H1 (cell line): Measurements from ENCODE around the gene NUDCD2. TPM values are rescaled to one million over a fixed set of nuclear protein-coding genes. Genes with fewer than 3 reads are reported as not detected.

ENCODE experiments used
- CTCF ChIA-PET: fragments of 300-600 bp; sonication (Branson Sonifier 250); formaldehyde crosslinking; loops from one replicate; lab custom pipeline; 2021; ENCODE audit not compliant: partially characterized antibody; lab: Charles Lee
- POLR2A ChIA-PET: fragments of 300-600 bp; sonication (Branson Sonifier 250); formaldehyde crosslinking; loops from one replicate; lab custom pipeline; 2021; ENCODE audit warnings: inconsistent platforms; ENCODE audit not compliant: partially characterized antibody; lab: Charles Lee
- DNase-seq, 2 experiments: peaks; one replicate each; pipeline versions ENCODE4 v3.0.0 to v3.0.0-alpha.2; 2010 to 2022; ENCODE audit warnings: low spot score in 2 of 2, low read depth in 1 of 2, mixed read lengths in 1 of 2
- FAIRE-seq: peaks from 2 replicates; lab custom pipeline; 2011; peaks lifted over from hg19 to GRCh38; lab: Jason Lieb, UNC
- H2AFZ ChIP-seq: 2 replicates; pipeline ENCODE4 v1.8.1; 2012; ENCODE audit warnings: low read length, inconsistent platforms
- H2AK5ac ChIP-seq: 2 replicates; pipeline ENCODE4 v1.6.1; 2013; ENCODE audit warnings: low read depth, low read length
- H2BK120ac ChIP-seq: replicated peaks from 2 replicates; pipeline ENCODE3; 2013; ENCODE audit warnings: low read depth, low read length, inconsistent platforms
- H2BK12ac ChIP-seq: 2 replicates; pipeline ENCODE4 v1.6.1; 2013; ENCODE audit warnings: low read depth, low read length
- H2BK15ac ChIP-seq: 2 replicates; pipeline ENCODE4 v1.6.1; 2013; ENCODE audit warnings: low read length
- H2BK20ac ChIP-seq: 2 replicates; pipeline ENCODE4 v1.6.1; 2013; ENCODE audit warnings: low read length
- H2BK5ac ChIP-seq: 2 replicates; pipeline ENCODE4 v1.6.1; 2013; ENCODE audit warnings: low read depth, low read length
- H3K14ac ChIP-seq: 2 replicates; pipeline ENCODE4 v1.6.1; 2013; ENCODE audit warnings: inconsistent platforms; ENCODE audit not compliant: insufficient read length
- H3K18ac ChIP-seq: 2 replicates; pipeline ENCODE4 v1.6.1; 2013; ENCODE audit warnings: low read length; ENCODE audit errors: extremely low read depth
- H3K23ac ChIP-seq: 2 replicates; pipeline ENCODE4 v1.6.1; 2013; ENCODE audit warnings: inconsistent platforms; ENCODE audit not compliant: insufficient read length
- H3K23me2 ChIP-seq: 2 replicates; pipeline ENCODE4 v1.6.1; 2013; ENCODE audit warnings: low read depth, low read length
- H3K27ac ChIP-seq: 2 replicates; pipeline ENCODE4 v1.6.1; 2011; ENCODE audit warnings: low read depth, low read length, inconsistent platforms
- H3K27me3 ChIP-seq, 4 experiments: replicated peaks in 1 of 4; 1 replicate in 1 of 4; 2 replicates in 3 of 4; pipeline versions ENCODE4 v1.6.1 to v1.8.1; 2011 to 2013; ENCODE audit warnings: low read length in 3 of 4, mild to moderate bottlenecking in 3 of 4, inconsistent platforms in 2 of 4, mixed read lengths in 2 of 4, moderate library complexity in 1 of 4; ENCODE audit not compliant: control insufficient read depth in 3 of 4, insufficient read depth in 3 of 4; ENCODE audit errors: extremely low read depth in 1 of 4
- H3K36me3 ChIP-seq, 4 experiments: 2 replicates each; pipeline versions ENCODE4 v1.6.1 to v1.8.1; 2011 to 2013; ENCODE audit warnings: mild to moderate bottlenecking in 4 of 4, low read length in 3 of 4, moderate library complexity in 2 of 4, control low read depth in 1 of 4, inconsistent platforms in 1 of 4; ENCODE audit not compliant: insufficient read depth in 4 of 4, control insufficient read depth in 2 of 4
- H3K4ac ChIP-seq: replicated peaks from 2 replicates; pipeline ENCODE3; 2013; ENCODE audit warnings: low read length, low read depth, mixed read lengths, inconsistent platforms; ENCODE audit not compliant: insufficient read length
- H3K4me1 ChIP-seq, 4 experiments: replicated peaks in 1 of 4; 1 replicate in 1 of 4; 2 replicates in 3 of 4; pipeline versions ENCODE4 v1.6.1 to v1.8.1; 2011 to 2013; ENCODE audit warnings: low read length in 3 of 4, inconsistent platforms in 2 of 4, mixed read lengths in 1 of 4; ENCODE audit not compliant: insufficient read depth in 4 of 4, control insufficient read depth in 3 of 4
- H3K4me2 ChIP-seq, 2 experiments: 2 replicates each; pipeline versions ENCODE4 v1.6.1 to v1.8.1; 2011 to 2013; ENCODE audit warnings: low read depth in 2 of 2, low read length in 2 of 2, control low read depth in 1 of 2, inconsistent platforms in 1 of 2, mild to moderate bottlenecking in 1 of 2; ENCODE audit not compliant: insufficient read depth in 1 of 2
- H3K4me3 ChIP-seq, 4 experiments: fragments of 200-600, 300-600 bp in 1 of 4; sonication (generic), shearing (Covaris generic), sonication (Bioruptor Twin) in 1 of 4; 2 replicates each; pipeline versions ENCODE4 v1.5.1 to v1.8.1; 2011 to 2016; ENCODE audit warnings: low read length in 4 of 4, low read depth in 3 of 4, control low read depth in 2 of 4, inconsistent platforms in 2 of 4, mild to moderate bottlenecking in 2 of 4, mixed read lengths in 1 of 4, moderate library complexity in 1 of 4; ENCODE audit not compliant: insufficient read depth in 2 of 4; ENCODE audit errors: extremely low read depth in 1 of 4
- H3K56ac ChIP-seq: replicated peaks from 2 replicates; pipeline ENCODE3; 2013; ENCODE audit warnings: low read depth, mild to moderate bottlenecking, mixed read lengths, low read length, inconsistent platforms; ENCODE audit not compliant: insufficient read length
- H3K79me1 ChIP-seq: 2 replicates; pipeline ENCODE4 v1.6.1; 2013; ENCODE audit warnings: low read depth, low read length, control low read depth
- H3K79me2 ChIP-seq, 2 experiments: 2 replicates each; pipeline versions ENCODE4 v1.6.1 to v1.8.1; 2012 to 2013; ENCODE audit warnings: low read length in 2 of 2, mild to moderate bottlenecking in 2 of 2, inconsistent platforms in 1 of 2; ENCODE audit not compliant: insufficient read depth in 2 of 2, control insufficient read depth in 1 of 2
- H3K9ac ChIP-seq, 4 experiments: replicated peaks in 1 of 4; 1 replicate in 1 of 4; 2 replicates in 3 of 4; pipeline versions ENCODE4 v1.6.1 to v1.8.1; 2011 to 2013; ENCODE audit warnings: low read depth in 3 of 4, low read length in 3 of 4, control low read depth in 2 of 4, mild to moderate bottlenecking in 2 of 4, moderate library complexity in 2 of 4, inconsistent platforms in 1 of 4; ENCODE audit errors: extremely low read depth in 1 of 4
- H3K9me3 ChIP-seq, 2 experiments: 2 replicates each; pipeline versions ENCODE4 v1.6.1 to v1.8.1; 2012 to 2013; ENCODE audit warnings: mild to moderate bottlenecking in 2 of 2, moderate library complexity in 2 of 2, control low read depth in 1 of 2, inconsistent platforms in 1 of 2, low read depth in 1 of 2, low read length in 1 of 2, mixed read lengths in 1 of 2; ENCODE audit not compliant: insufficient read depth in 2 of 2
- H4K20me1 ChIP-seq, 2 experiments: replicated peaks in 1 of 2; 2 replicates each; pipeline versions ENCODE3 to v1.8.1; 2011 to 2013; ENCODE audit warnings: inconsistent platforms in 2 of 2, low read length in 2 of 2, mild to moderate bottlenecking in 1 of 2; ENCODE audit not compliant: insufficient read depth in 2 of 2, control insufficient read depth in 1 of 2
- H4K5ac ChIP-seq: 2 replicates; pipeline ENCODE4 v1.6.1; 2013; ENCODE audit warnings: low read length, low read depth, mixed read lengths, inconsistent platforms; ENCODE audit not compliant: insufficient read length
- H4K8ac ChIP-seq: 2 replicates; pipeline ENCODE4 v1.8.0; 2013; ENCODE audit warnings: mild to moderate bottlenecking, moderate library complexity, low read length, inconsistent platforms; ENCODE audit not compliant: insufficient read depth; ENCODE audit errors: extremely low read depth
- H4K91ac ChIP-seq: replicated peaks from 2 replicates; pipeline ENCODE3; 2013; ENCODE audit warnings: low read length, mixed read lengths, inconsistent platforms; ENCODE audit not compliant: insufficient read length
- BACH1 ChIP-seq: IDR thresholded peaks from 2 replicates; pipeline ENCODE4 v1.6.1; 2012; ENCODE audit warnings: low read length, improper control_type of control experiment
- CTBP2 ChIP-seq: IDR thresholded peaks from 2 replicates; pipeline ENCODE4 v1.7.0; 2011; ENCODE audit warnings: borderline replicate concordance, mild to moderate bottlenecking, moderate library complexity, mixed read lengths, low read length; ENCODE audit not compliant: insufficient read depth, insufficient read length
- FOSL1 ChIP-seq: IDR thresholded peaks from 2 replicates; pipeline ENCODE4 v1.6.1; 2011; ENCODE audit warnings: mild to moderate bottlenecking, low read depth, low read length, moderate library complexity; ENCODE audit not compliant: insufficient read depth
- HDAC2 ChIP-seq, 2 experiments: fragments of 300-600 bp in 1 of 2; sonication (generic) in 1 of 2; IDR thresholded peaks; 2 replicates each; pipeline ENCODE4 v1.6.1; 2011 to 2012; ENCODE audit warnings: low read depth in 2 of 2, low read length in 2 of 2, mild to moderate bottlenecking in 2 of 2, moderate library complexity in 2 of 2, borderline replicate concordance in 1 of 2, inconsistent platforms in 1 of 2
- POLR2A ChIP-seq, 2 experiments: IDR thresholded peaks; 1 replicate in 1 of 2; 2 replicates in 1 of 2; pipeline ENCODE4 v1.6.1; 2011; ENCODE audit warnings: low read depth in 2 of 2, low read length in 2 of 2, mild to moderate bottlenecking in 2 of 2; ENCODE audit errors: control extremely low read depth in 1 of 2
- ZNF274 ChIP-seq: IDR thresholded peaks from 2 replicates; pipeline ENCODE4 v1.7.0; 2012; ENCODE audit warnings: low read length, borderline replicate concordance; ENCODE audit errors: extremely low read depth
- WGBS, 2 experiments: shearing (Covaris generic) in 1 of 2; methylation state at CpG; one replicate each; pipeline versions ENCODE4 v1.1.6 to v1.1.7; 2013 to 2015; ENCODE audit warnings: low lambda C conversion rate in 2 of 2, mixed read lengths in 2 of 2, inconsistent platforms in 1 of 2, low coverage in 1 of 2, missing lambda C conversion rate in 1 of 2; ENCODE audit not compliant: insufficient replicate concordance in 2 of 2, insufficient coverage in 1 of 2, insufficient read length in 1 of 2; ENCODE audit errors: extremely low coverage in 1 of 2, missing lambda C conversion rate in 1 of 2; 5-methylcytosine and 5-hydroxymethylcytosine counted together
- polyA plus RNA-seq, 7 experiments: library from polyadenylated mRNA; depleted of rRNA in 3 of 7; stranded (reverse) in 5 of 7; unstranded in 2 of 7; fragments of >200 nt in 5 of 7; fragments of 200-250 nt in 2 of 7; gene quantifications; 1 replicate in 5 of 7; 2 replicates in 1 of 7; 4 replicates in 1 of 7; pipeline versions ENCODE4 v1.2.1 to v1.2.3, GENCODE V29; 2011 to 2013; ENCODE audit warnings: missing spikeins in 2 of 7, mixed read lengths in 2 of 7
- total RNA-seq: library from RNA; stranded (reverse); fragmentation: NEBNext Ultra II Directional; extraction: Animal tissue kit (Norgen Biotek cat#: 25700); gene quantifications from 2 replicates; pipeline ENCODE4 v1.2.1, GENCODE V29; 2021

The NUDCD2 gene
- total and polyA plus RNA-seq, 2 of the 8 experiments (the other 6 are each of a cell fraction or from before 2014, with no cell fraction given) = 12.2 to 59.5 TPM

- no peak overlapping the region for H4K8ac ChIP-seq
- H2BK5ac ChIP-seq = no peak overlapping the region
- H2AFZ ChIP-seq = no peak overlapping the region
- no peak overlapping the region for H2BK12ac ChIP-seq
- no peaks in the 10 kb centered on the region for H3K9me3 ChIP-seq
- TF ChIP-seq POLR2A (IDR thresholded peaks at IDR 0.05; ENCODE audit: control extremely low read depth in 1 of 2, low read depth in 2 of 2, low read length in 2 of 2) (no peak), CTBP2 (no peak), FOSL1 (no peak), HDAC2 (IDR thresholded peaks at IDR 0.05; ENCODE audit: borderline replicate concordance in 1 of 2, low read depth in 2 of 2, low read length in 2 of 2) (no peak), BACH1 (no peak), ZNF274 (no peak)
- no peaks in the 10 kb centered on the region for H3K27me3 ChIP-seq
- H2BK15ac ChIP-seq = no peak overlapping the region
- ChIA-PET POLR2A (no interaction called here), CTCF (interaction anchor here (0.7 to 1.0 kb wide), 2 partner anchors 10 to 23 kb away, joined by 3 read pairs; no protein-coding TSS in a partner anchor)
- no peak overlapping the region for H2BK120ac ChIP-seq
- no peak overlapping the region for H4K5ac ChIP-seq
- H2AK5ac ChIP-seq = no peak overlapping the region
- no peak overlapping the region for H3K27ac ChIP-seq
- DNase-seq = no peak
- H2BK20ac ChIP-seq = no peak overlapping the region
- no peak overlapping the region for H3K4ac ChIP-seq
- H3K23me2 ChIP-seq = no peaks in the 10 kb centered on the region
- no peak overlapping the region for H3K56ac ChIP-seq
- peaks cover 0 to 1% of the 10 kb centered on the region in 2 experiments for H4K20me1 ChIP-seq
- no peaks in the 10 kb centered on the region for H3K79me2 ChIP-seq
- no peak overlapping the region for H3K4me3 ChIP-seq
- H3K36me3 ChIP-seq = peaks cover 6 to 87% (median 45%) of the 10 kb centered on the region in 4 experiments
- WGBS, 2 experiments = 96% methylated on average over 1 of the region's 1 CpG; no CpG with 5 or more reads in 1 of the 2 experiments
- no peak for FAIRE-seq
- no peak overlapping the region for H4K91ac ChIP-seq
- H3K14ac ChIP-seq = no peak overlapping the region
- no peak overlapping the region for H3K18ac ChIP-seq
- H3K23ac ChIP-seq = no peak overlapping the region
- no peaks in the 10 kb centered on the region for H3K79me1 ChIP-seq
- no peaks in the 10 kb centered on the region for H3K4me1 ChIP-seq
- no peak overlapping the region for H3K4me2 ChIP-seq
- no peak overlapping the region for H3K9ac ChIP-seq
These were observed 19.0 kb upstream of the NUDCD2 start for GRCh38 chr5:163478982-163479271.
